ENCODE results near the gene IRX6. TPM values are rescaled to one million over a fixed set of nuclear protein-coding genes. Genes with fewer than 3 reads are reported as not detected.

Gene IRX6
- total RNA-seq, 1 experiment from 2014 or later: not detected

DNA sequence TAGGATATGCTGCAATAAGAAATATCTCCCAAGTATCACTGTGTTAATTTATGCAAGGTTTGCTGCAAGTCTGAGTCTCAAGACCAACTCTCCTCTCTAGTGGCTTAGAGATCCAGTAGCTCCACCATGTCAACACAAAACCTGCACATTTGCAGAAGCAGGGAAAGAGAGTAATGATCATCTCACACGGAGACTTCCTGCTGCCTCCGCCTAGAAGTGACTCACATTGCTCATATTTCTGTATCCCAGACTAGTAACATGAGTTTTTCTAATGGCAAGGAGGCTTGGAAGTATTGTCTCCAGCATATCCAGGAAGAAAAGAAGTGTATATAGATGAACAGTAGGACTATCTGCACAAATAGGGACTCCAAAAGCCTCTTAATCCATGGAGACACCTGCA lies 15.0 kb upstream of the IRX6 start:
- DNase-seq (ENCODE audit: extremely low read depth, low read depth): no peak

DNA sequence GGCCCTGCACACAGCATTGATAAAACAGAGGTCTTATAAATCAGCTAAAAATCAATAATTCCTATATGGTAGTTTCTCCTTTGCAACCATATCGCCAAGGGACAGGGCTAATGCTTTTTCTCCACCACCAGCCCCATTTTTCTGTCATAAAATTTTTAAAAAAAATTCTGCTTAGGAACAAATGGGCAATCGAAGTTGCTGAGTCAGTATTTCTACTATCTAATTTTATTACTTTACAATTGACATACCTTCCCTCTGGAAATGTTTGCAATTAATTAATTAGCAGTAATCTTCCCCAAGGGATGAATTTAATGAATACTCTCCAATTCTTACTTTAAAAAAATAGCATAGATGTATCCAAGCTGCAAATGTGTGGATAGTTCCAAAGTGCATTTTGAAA lies 1.7 kb upstream of the IRX6 start:
- no peak for DNase-seq (ENCODE audit: extremely low read depth, low read depth)

DNA sequence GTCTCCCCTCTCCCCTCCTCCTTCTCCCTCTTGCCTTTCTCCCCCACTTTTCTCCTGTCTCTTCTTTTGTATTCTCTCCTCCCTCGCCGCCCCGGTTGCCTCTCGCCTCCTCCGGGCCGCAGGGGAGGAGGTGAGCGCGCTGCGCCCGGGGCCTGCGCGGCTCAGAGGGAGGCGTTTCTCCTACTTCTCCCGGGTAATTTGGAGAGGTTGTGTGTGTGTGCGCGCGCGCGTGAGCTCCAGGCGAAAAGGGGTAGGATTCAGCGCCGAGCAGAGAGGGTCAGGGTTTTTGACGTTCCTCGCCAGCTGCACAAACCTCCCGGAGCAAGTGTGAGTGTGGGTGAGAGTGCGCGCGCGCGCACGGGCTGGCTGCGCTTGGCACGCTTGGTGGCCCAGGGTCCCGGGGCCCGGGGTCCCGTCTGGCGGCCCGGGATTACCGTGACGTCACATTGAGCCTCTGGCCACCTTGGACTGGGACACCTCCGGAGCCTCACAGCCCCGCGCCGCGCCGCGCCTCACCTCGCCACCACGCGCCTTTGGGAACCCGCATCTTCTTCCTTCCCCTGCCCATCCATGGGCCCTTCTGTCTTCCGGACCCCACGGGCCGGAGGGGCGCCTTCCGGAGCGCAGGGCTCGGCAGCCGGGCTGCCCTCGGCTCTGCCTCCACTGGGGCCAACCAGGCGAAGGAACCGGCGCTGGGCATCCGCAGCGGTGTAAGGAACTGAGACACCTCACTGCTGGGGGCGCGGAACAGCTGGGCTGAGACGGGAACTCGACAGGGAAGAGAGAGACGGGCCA lies 479 bp downstream of the IRX6 start:
- DNase-seq (ENCODE audit: extremely low read depth, low read depth): no peak

DNA sequence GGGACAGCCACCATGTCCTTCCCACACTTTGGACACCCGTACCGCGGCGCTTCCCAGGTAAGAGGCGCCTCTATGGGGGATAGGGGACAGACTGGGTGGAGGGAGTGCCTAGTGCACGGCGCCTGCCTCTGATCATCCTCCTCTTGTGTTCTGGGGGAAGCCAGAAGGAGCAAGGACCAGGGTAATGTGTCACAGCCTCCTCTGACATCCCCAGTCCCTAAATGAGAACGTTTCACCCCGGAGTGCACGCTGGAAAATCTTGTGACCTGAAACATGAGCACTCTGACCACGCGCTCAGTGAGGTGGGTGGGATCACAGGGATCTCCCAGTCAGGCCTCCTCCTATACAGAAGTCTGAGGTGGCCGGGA lies 1.1 kb downstream of the IRX6 start:
- no peak for DNase-seq (ENCODE audit: extremely low read depth, low read depth)

DNA sequence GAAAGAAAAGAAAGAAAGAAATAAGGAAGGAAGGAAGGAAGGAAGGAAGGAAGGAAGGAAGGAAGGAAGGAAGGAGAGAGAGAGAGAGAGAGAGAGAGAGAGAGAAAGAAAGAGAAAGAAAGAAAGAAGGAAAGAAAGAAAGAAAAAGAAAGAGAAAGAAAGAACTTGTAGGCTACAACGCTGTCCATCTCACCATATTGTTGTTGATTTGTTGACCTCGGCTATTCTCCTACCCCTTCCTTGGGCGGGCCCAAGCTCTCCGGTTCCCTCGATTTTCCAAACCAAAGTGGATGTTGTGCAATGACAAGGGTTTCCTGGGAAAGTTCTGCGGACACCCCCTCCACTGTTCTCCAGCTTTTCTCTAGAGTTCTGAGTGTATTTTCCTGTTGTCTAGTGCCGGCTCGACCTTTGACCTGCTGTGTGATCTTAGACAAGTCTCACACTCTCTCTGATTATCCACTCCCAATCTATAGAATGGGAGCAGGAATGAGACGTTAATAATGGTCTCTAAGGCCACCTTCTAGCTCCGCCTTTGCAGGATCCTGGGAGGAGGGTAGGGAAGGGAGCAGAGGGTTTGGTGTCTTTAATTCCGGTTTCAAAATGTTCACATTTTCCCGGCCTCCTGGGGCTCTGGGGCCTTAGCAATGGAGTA lies 1.6 kb downstream of the IRX6 start:
- DNase-seq (ENCODE audit: extremely low read depth, low read depth): no peak

DNA sequence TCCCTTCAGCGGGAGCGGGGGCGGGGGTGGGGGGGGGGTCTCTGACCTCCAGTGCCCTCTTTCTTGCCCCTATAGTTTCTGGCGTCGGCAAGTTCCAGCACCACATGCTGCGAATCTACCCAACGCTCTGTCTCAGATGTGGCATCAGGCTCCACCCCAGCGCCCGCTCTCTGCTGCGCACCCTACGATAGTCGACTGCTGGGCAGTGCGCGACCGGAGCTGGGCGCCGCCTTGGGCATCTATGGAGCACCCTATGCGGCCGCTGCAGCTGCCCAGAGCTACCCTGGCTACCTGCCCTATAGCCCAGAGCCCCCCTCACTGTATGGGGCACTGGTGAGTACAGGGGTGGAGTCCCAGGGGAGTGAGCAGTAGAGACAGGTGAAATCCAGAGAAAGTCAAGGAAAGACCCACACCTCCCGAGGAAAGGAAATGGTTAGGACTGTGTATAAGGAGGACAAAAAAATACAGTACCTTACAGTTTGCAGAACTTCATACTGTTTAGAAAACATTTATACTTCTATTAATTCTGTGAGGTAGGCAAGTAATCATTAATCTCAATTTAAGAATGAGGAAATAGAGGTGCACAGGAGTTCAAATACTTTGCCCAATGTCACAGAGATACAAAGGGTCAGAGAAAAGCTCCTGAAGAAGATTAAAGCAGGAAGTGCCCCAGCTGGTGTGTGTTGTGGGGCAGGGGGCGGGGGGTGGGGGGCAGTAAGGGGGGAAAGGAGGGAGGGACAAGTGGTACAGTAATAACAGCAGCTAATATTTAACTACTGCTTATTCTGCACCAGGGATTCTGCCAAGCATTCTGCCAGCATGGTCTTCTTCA lies 2.5 kb downstream of the IRX6 start:
- DNase-seq (ENCODE audit: extremely low read depth, low read depth): no peak

DNA sequence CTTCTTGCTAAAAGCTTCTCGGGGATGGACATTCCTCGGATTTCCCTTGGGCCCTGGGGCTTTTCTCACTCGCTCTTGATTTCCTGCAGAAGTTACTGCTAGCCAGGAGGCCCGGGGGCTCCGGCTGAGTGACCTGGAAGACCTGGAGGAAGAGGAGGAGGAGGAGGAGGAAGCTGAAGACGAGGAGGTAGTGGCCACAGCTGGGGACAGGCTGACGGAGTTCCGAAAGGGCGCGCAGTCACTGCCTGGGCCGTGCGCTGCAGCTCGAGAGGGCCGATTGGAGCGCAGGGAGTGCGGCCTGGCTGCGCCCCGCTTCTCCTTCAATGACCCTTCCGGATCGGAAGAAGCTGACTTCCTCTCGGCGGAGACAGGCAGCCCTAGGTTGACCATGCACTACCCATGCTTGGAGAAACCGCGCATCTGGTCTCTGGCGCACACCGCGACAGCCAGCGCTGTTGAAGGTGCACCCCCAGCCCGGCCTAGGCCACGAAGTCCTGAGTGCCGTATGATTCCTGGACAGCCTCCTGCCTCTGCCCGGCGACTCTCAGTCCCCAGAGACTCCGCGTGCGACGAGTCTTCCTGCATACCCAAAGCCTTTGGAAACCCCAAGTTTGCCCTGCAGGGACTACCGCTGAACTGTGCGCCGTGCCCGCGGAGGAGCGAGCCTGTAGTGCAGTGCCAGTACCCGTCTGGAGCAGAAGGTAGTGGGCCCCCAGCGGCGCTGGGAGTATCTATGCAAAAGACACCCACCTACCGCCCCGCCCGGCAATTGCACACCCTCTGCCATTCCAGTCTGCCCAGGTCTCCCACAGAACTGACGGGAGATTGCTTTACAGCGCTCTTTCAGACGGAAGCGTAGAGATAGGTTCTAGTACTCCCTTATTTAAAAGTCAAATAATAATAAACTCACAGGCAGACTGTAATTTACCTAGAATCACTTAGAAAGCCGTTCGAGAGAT lies 4.9 kb downstream of the IRX6 start:
- no peak for DNase-seq (ENCODE audit: extremely low read depth, low read depth)

DNA sequence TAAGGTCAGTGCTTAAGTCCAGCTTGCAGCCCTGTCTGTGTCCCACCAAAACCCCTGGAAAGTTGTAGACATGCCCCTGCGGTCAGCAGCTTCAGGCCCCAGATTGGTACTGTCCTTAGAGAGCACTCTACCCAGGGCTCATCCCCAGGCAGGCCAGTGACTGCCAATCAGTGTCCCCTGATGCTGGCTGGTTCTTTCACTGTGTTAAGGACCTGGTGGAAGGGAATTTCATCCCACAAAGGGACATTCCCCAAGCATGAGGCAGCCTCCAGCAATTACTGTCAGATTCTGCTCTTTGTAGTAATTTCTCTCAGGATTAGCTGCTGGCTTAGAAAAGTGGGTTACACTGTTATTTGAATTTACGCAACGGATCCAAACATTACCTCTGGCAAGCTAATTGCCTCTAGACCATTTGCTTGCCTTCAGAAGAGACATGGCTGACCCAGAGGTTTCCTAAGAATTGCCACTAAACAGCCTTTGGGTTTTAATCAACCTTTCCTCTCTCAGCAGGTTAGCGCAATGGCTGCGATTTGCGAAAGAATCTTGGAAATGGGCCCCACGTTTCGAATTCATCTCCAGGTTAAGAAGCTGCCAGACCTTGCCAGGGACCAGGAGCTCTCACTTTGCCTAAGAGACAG lies 5.9 kb downstream of the IRX6 start:
- DNase-seq (ENCODE audit: extremely low read depth, low read depth): no peak

DNA sequence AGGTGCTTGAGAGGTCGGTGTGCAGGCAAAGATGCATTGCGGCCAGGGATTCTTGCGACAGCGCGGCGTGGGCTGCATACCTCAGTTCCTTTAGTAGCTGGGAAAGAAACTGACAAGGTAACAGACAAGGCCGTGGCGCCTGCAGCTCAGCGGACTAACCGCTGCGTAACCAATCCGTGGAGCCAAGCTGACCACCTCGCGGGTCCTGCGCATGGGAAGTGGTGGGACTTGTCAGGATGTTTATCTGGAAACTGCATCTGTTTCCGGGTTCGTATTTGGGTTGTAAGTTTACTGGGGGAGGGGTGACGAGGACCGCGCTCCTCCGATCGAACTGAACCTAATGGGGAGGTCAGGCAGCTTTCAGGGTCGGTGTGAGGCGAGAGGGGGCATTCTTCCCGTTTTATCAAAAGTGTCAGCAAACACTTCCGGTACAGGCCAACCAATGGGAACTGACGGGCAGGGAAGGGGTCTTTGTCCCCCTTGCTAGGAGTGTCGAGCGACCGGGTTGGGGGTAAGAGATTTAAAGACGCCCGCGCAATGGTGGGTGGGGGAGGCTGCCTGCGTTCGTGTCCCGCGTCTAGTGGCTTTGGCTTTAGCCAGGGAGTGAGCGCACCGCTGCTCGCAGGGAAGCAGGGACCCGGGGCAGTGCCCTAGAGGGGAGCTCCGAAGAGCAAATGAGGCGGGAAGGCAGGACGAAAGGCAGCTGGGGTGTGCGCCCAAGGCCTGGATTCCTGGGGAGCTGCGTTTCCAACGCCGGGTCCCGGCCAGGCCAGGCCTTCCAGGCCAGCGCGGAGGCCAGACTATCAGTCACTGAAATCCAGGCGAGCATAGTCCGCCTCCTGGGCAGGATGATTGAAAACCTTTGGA lies 7.0 kb downstream of the IRX6 start:
- no peak for DNase-seq (ENCODE audit: extremely low read depth, low read depth)

DNA sequence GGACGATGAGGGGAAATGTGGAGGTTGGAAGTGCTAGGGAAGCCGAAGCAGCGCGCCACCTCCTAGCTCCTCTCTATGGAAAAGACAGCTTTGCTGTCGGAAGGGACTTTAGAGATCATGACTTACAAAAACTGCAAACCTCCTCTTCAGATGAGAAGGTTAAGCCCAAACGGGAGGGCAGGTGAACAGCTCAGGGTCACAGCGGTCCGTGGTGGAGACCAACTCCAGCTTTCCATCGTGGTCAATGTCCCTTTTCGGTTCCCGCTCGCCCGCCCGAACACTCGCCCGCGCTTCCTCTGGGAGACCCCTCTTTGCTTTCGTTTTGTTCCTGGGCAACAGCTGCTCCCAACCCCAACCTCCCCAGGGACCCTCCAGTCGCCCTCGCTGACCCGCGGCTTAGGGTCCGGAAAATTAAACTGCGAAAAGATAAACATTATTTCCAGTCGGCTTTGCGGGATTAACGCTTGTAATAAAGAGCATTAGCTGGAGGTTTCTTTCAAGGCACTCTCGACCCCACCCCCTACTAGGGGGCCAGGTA lies 7.7 kb downstream of the IRX6 start:
- no peak for DNase-seq (ENCODE audit: extremely low read depth, low read depth)

DNA sequence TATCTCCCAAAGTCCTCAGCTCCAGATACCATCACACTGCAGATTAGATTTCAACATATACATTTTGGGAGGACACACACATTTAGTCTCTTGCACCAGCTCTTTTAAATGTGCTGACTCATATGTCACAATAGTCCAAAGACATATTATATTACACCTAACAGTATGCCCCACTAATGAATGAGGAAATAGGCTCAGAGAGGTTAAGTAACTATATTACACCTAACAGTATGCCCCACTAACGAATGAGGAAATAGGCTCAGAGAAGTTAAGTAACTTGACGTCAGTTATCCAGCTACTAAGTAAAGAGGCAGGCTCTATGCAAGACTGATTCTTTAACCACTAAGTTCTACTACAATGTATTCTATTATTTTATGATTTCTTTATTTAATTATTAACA lies 9.7 kb downstream of the IRX6 start:
- DNase-seq (ENCODE audit: extremely low read depth, low read depth): no peak

DNA sequence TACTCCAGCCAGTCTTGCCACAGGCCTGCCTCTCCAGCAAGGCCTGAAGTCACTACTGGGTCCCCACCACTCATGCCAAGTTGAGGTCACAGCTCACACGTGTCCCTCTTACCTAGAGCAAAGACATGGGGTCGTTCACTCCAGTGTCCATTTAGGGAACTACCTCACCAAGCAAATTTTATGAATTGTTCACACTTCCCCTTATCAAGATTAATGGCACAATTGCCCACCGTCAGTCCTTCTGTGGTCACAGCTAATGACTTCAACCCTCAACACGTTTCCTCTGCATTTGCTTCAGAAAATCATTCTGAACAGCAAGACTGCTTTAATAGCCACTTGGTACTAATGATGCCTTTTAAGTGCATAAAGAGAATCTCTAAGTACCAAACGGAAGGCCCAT lies 14.6 kb downstream of the IRX6 start:
- no peak for DNase-seq (ENCODE audit: extremely low read depth, low read depth)

DNA sequence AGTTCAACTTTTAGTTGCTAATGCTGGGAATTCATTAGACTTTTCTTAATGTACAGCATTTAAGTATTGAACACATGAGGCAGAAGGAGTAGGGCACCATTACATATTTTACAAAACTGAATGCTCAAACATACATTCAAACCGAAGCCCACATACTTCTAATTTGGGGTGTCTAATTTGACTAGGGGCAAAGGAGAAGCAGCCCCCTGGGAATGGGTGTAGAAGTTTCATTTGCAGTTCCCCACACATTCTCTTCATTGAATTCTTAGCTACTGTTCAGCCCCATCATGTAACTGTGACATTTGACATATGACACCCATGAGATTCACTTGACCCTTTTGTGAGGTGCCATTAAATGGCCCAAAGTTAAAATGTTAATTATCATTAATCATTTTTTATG lies 16.4 kb downstream of the IRX6 start:
- no peak for DNase-seq (ENCODE audit: extremely low read depth, low read depth)

DNA sequence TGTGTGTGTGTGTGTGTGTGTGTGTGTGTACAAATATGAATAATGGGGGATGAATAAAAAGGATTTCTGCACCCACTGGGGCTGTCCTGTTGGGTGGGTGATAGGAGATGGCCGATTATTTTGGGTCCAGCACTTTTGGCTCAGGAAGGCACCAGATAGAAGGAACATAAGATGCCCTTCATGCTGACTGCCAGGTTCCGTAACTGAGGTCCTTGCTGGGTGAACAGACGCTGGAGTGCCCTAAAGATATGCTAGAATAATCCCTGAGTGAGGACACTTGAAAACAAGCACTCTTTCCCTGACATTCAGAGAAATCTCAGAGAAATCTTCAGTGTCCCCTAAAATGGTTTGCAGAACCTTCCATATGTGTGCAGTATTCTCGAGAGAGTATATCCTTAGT lies 17.7 kb downstream of the IRX6 start:
- no peak for DNase-seq (ENCODE audit: extremely low read depth, low read depth)

DNA sequence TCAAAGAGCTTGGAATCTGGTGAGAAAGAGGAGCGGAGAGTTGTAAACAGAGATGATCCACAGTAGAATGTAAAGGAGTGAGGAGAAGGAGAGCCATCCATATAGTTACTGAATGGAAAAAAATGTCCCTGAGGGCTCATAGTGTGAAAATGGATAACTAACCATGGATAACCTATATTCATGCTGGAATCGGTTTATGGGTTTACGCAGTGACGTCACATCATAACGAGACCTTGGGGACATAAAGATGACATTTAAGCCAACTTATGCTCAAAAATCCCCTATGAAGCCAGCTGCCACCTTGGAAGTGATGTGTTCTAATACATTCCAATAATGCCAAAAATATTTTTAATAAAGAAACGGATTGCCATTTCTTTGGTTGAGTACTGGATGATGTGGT lies 22.5 kb downstream of the IRX6 start:
- no peak for DNase-seq (ENCODE audit: extremely low read depth, low read depth)

DNA sequence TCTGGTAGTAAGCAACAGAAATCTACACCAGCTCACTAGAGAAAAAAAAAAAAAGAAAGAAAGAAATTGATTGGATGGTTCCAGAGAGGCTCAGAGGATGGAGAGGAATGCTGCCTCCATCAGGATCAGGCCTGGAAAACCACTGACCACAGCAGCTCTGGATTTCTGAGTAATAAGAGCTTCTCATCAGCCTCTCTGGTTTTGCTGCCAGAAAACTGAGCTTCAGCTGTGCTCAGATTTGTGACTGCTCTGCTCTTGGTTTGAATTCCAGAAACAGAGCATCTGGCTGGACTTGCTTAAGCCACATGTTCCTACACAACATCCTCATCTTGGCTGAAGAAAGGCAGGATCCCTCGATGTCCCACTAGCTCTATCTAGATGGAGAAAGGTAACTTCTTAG lies 25.9 kb downstream of the IRX6 start:
- DNase-seq (ENCODE audit: extremely low read depth, low read depth): no peak

DNA sequence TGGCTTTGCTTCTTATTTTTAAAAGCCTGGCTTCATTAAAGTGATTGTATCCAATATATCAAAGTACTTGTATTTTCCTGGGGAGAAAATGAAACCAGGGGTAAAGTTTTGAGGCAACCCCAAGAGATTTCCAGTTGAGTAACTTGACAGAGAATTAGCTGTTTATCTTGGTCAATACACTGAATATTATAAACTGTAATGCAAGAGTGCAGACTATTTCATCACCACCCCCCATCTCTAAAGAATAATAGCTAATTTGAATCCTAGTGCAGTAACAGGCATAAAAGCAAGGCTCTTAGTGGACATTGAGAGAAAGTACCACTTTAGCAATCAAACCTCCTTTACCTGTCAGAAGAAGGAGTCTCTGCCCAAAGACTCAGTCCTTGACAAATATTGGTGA lies 27.0 kb downstream of the IRX6 start:
- no peak for DNase-seq (ENCODE audit: extremely low read depth, low read depth)

DNA sequence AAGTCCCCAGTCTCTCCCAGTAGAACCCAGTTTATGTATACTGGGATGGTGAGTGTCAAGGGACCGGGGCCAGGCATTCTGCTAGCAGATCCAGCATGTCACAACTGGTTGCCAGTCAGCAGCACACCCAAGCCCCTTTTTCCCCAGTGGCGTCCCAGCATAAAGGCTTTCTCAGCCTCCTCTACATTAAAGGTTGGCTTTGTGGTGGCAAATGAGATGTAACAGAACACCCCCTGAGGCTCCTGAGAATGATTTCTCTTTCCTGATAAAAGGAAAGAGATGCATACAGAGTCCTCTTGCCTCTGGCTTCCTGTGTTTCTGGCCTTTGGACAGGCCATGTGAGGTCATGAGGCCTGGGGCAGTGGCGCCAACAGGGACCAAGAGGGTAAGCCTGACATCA lies 27.9 kb downstream of the IRX6 start:
- no peak for DNase-seq (ENCODE audit: extremely low read depth, low read depth)

DNA sequence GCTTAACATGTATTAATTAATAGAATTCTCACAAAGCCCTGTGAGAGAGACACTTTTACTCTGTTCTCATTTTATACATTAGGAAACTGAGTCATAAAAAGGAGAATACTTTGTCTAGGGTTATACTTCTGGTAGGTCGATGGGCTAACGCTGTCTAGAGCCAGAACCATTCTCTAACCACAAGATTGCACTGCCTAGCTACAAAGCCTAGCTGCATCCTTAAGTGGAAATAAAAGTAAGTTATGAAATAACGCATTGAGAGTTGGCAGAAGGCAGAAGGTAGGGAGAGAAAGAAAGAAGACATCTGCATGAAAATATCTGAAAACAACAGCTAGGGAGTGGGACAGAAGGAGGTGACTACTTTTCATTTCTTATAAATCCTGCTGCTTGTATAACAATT lies 33.2 kb downstream of the IRX6 start:
- no peak for DNase-seq (ENCODE audit: extremely low read depth, low read depth)
